Thyroid gland (tissue), 4 donors: ENCODE measurements around the gene GLI3. TPM values are rescaled to one million over a fixed set of nuclear protein-coding genes. Genes with fewer than 3 reads are reported as not detected.

ENCODE experiments used
- DNase-seq, 2 donors: peaks; one replicate each; pipeline ENCODE4 v3.0.0-alpha.2; 2019
- H3K27ac ChIP-seq, 3 donors: fragments of 200-600 bp; sonication (generic); 1 replicate in 2 of 3; 2 replicates in 1 of 3; pipeline ENCODE4 v1.5.1; 2016 to 2019; ENCODE audit warnings: mild to moderate bottlenecking in 1 of 3, moderate library complexity in 1 of 3
- H3K27me3 ChIP-seq: fragments of 200-600 bp; sonication (generic); one replicate; pipeline ENCODE4 v1.5.1; 2019
- H3K36me3 ChIP-seq, 2 donors: fragments of 200-600 bp; sonication (generic); one replicate each; pipeline ENCODE4 v1.5.1; 2016 to 2019
- H3K4me1 ChIP-seq, 2 donors: fragments of 200-600 bp; sonication (generic); one replicate each; pipeline ENCODE4 v1.5.1; 2017 to 2019
- H3K4me3 ChIP-seq, 3 donors: fragments of 200-600 bp; sonication (generic); replicated peaks in 1 of 3; 1 replicate in 2 of 3; 2 replicates in 1 of 3; pipeline ENCODE4 v1.5.1; 2016; ENCODE audit warnings: mild to moderate bottlenecking in 1 of 3
- H3K9me3 ChIP-seq: fragments of 200-600 bp; sonication (generic); one replicate; pipeline ENCODE4 v1.5.1; 2017
- CTCF ChIP-seq, 6 experiments: fragments of 200-600 bp in 3 of 6; fragments of 450-650 bp in 3 of 6; sonication (generic) in 3 of 6; IDR thresholded peaks; one replicate each; pipeline ENCODE4 v1.5.1; 2016 to 2019; ENCODE audit warnings: antibody characterized with exemption in 6 of 6, mild to moderate bottlenecking in 2 of 6, inconsistent platforms in 1 of 6, moderate library complexity in 1 of 6
- POLR2A ChIP-seq, 2 donors: fragments of 450-650 bp; IDR thresholded peaks; one replicate each; pipeline ENCODE4 v1.6.1; 2017; ENCODE audit warnings: antibody characterized with exemption in 2 of 2, mild to moderate bottlenecking in 2 of 2, moderate library complexity in 1 of 2
- WGBS, 2 donors: methylation state at CpG; one replicate each; pipeline ENCODE4 v1.1.5; 2017; 5-methylcytosine and 5-hydroxymethylcytosine counted together
- intact Hi-C: fragments of 100-400 bp; cut with DNase I; formaldehyde crosslinking; loops from one replicate; pipeline ENCODE4 v1.15.1; 2023
- total RNA-seq, 4 donors: library from RNA; depleted of rRNA; stranded (reverse); fragments of >200 nt; gene quantifications; one replicate each; pipeline ENCODE4 v1.2.3, GENCODE V29; 2016

The GLI3 gene
- total RNA-seq, 4 donors from 2014 or later, result 10.1 to 15.6 (median 13.6) TPM

GRCh38 chr7:42176724-42177101, 60.3 kb downstream of the GLI3 start:
- intact Hi-C loops, result no loop called here
- TF ChIP-seq CTCF (IDR thresholded peaks at IDR 0.05) (no peak), POLR2A (IDR thresholded peaks at IDR 0.05) (no peak)
- H3K4me3 ChIP-seq, result no peak overlapping the region
- H3K27ac ChIP-seq, result no peak overlapping the region
- H3K27me3 ChIP-seq, result no peaks in the 10 kb centered on the region
- DNase-seq, result no peak
- 85 to 95% methylated on average over 3 of the region's 3 CpGs for WGBS, 2 donors
- no peaks in the 10 kb centered on the region for H3K9me3 ChIP-seq
- H3K4me1 ChIP-seq, result peaks cover 13 to 17% of the 10 kb centered on the region in 2 donors
- H3K36me3 ChIP-seq, result no peaks in the 10 kb centered on the region

DNA sequence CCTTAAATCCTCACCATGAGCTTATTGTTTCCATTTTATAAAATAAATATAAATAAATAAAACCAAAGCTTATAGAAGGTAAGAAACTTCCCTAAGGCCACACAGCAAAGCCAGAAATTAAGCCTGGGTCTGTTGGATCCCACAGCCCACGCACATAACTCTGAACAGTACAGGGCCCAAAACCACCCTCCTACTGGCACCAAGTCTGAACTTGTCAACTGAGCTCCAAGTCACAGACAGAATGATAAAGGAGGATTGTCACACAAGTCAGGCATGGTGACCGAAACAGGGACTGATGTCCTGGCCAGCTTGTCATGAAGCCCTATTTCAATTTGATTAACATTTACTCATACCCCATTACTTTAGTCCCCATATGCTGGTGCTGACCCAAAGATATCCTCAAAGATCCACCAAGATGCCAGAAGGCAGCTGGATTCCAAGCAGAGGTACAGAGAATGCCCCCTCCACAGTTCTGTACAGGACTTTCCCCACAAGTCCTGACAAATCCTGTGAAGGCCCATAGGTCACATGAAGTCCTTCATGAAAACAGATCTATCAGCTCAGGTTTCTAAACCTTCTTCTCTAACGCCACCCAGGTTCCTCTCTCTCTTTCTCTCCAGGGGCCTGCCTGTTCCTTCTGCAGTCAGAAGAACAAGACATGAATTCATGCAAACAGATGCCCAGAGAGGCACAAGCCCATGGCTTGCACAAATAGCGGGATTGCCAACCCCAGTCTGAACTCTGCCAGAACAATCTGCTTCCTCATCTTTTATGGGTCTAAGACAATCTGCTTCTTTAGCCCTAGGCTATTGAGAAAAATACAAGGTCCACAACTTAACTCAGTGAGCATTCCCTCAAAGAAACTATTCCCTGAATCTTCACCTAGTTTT, 60.9 kb downstream of the GLI3 start:
- Histone ChIP-seq H3K4me3 (no peak overlapping the region), H3K27me3 (no peaks in the 10 kb centered on the region), H3K36me3 (no peaks in the 10 kb centered on the region), H3K27ac (no peak overlapping the region), H3K9me3 (no peaks in the 10 kb centered on the region), H3K4me1 (peaks cover 13 to 17% of the 10 kb centered on the region in 2 donors)
- intact Hi-C loops, result no loop called here
- WGBS, 2 donors, result 95% methylated on average over 4 of the region's 4 CpGs
- TF ChIP-seq CTCF (IDR thresholded peaks at IDR 0.05) (no peak), POLR2A (IDR thresholded peaks at IDR 0.05) (no peak)
- no peak for DNase-seq

DNA sequence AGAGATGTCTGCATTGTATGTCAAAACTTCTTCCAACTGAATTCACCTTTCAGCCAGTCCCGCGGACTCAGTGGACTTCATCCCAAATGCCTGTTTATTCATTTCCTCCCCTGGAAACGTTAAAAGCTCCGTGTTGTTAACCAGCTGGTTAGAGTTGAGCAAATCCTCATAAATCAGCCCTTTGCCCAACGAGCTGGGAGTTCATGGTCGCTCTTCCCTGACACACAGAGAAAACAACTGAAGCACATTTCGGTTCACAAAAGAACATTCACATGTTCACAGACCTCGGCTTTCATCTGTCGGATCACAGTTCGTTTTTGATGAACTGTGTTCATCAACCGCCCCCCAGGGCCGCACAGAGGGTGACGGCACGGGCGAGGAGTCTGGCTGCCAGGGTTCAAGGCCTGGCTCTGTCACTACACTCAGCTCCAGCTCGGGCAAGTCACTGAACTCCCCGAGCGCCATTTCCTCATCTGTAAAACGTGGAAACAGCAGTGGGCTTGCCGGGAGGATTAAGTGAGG, 62.6 kb downstream of the GLI3 start:
- Histone ChIP-seq H3K27ac (peak overlapping the region; percentile 57 to 83 (median 68)), H3K4me3 (no peak overlapping the region), H3K9me3 (no peaks in the 10 kb centered on the region), H3K36me3 (no peaks in the 10 kb centered on the region), H3K27me3 (no peaks in the 10 kb centered on the region), H3K4me1 (peaks cover 13 to 17% of the 10 kb centered on the region in 2 donors)
- TF ChIP-seq CTCF (IDR thresholded peaks at IDR 0.05) (no peak), POLR2A (IDR thresholded peaks at IDR 0.05) (peak in 1 of 2 donors; percentile 21)
- peak; percentile 41 to 53 for DNase-seq
- intact Hi-C loops, result no loop called here
- 51 to 53% methylated on average over 19 to 20 of the region's 20 CpGs for WGBS, 2 donors

GRCh38 chr7:42170724-42171123, 66.3 kb downstream of the GLI3 start:
- intact Hi-C loops, result no loop called here
- no peaks in the 10 kb centered on the region for H3K27me3 ChIP-seq
- H3K4me3 ChIP-seq, result no peak overlapping the region
- TF ChIP-seq POLR2A (IDR thresholded peaks at IDR 0.05) (no peak), CTCF (IDR thresholded peaks at IDR 0.05) (no peak)
- H3K36me3 ChIP-seq, result no peaks in the 10 kb centered on the region
- no peak for DNase-seq
- peaks cover 22 to 34% of the 10 kb centered on the region in 2 donors for H3K4me1 ChIP-seq
- peak overlapping the region in 1 of 3 donors; percentile 18 for H3K27ac ChIP-seq
- H3K9me3 ChIP-seq, result no peaks in the 10 kb centered on the region

DNA sequence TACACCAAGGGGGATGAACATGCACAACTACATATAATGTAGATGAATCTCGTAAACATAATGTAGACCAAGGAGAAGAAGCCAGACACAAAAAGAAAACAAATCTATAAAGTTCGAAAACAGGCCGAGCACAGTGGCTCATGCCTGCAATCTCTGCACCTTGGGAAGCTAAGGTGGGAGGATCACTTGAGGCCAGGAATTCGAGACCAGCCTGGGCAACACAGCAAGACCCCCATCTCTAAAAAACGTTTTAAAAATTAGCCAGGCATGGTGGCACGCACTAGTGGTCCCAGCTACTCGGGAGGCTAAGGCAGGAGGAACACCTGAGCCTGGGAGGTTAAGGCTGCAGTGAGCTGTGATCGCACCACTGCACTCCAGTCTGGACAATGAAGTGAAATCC, 68.5 kb downstream of the GLI3 start:
- H3K27ac ChIP-seq, result peak overlapping the region in 1 of 3 donors; percentile 65
- intact Hi-C loops, result no loop called here
- no peaks in the 10 kb centered on the region for H3K36me3 ChIP-seq
- WGBS, 2 donors, result 87 to 88% methylated on average over 8 of the region's 8 CpGs
- peaks cover 21 to 36% of the 10 kb centered on the region in 2 donors for H3K4me1 ChIP-seq
- DNase-seq, result no peak
- no peaks in the 10 kb centered on the region for H3K9me3 ChIP-seq
- TF ChIP-seq POLR2A (IDR thresholded peaks at IDR 0.05) (no peak), CTCF (IDR thresholded peaks at IDR 0.05) (no peak)
- H3K4me3 ChIP-seq, result no peak overlapping the region
- H3K27me3 ChIP-seq, result no peaks in the 10 kb centered on the region
